K562 (cell line): ENCODE measurements around the gene LEMD3. TPM values are rescaled to one million over a fixed set of nuclear protein-coding genes. Genes with fewer than 3 reads are reported as not detected.

ENCODE experiments used
- ATAC-seq: fragments of 200-7000 bp; cut with Tn5 transposase; 3 replicates; pipeline ENCODE4 v1.9.1; 2020; ENCODE audit warnings: moderate library complexity
- BruUV-seq: library from RNA; stranded (reverse); fragments of 400-500 nt; replicated peaks from 2 replicates; lab custom pipeline; 2021; lab: Mats Ljungman, UMichigan
- CTCF ChIA-PET: fragments of 300-600 bp; formaldehyde crosslinking; extraction: SDS; loops from one replicate; lab custom pipeline; 2021; ENCODE audit warnings: low intra/inter-chr PET ratio; lab: Yijun Ruan, JAX
- POLR2A ChIA-PET: fragments of 300-600, 350-650 bp; sonication (Branson Sonifier 250); formaldehyde crosslinking; extraction: SDS; loops from one replicate; lab custom pipeline; 2021; ENCODE audit warnings: antibody characterized with exemption, inconsistent platforms; lab: Yijun Ruan, JAX
- DNase-seq, 4 experiments: peaks; one replicate each; pipeline versions ENCODE4 v3.0.0 to v3.0.0-alpha.2; 2011 to 2018; ENCODE audit warnings: low spot score in 3 of 4, mixed read lengths in 3 of 4; ENCODE audit errors: extremely low read depth in 1 of 4
- FAIRE-seq: peaks from 2 replicates; lab custom pipeline; 2011; peaks lifted over from hg19 to GRCh38; lab: Jason Lieb, UNC
- H2AFZ ChIP-seq: 2 replicates; pipeline ENCODE4 v1.6.0; 2011; ENCODE audit warnings: low read depth, low read length, control low read depth, inconsistent platforms
- H3K27ac ChIP-seq: fragments of 200-600 bp; 3 replicates; pipeline ENCODE4 v1.8.0; 2011; ENCODE audit warnings: low read depth, mild to moderate bottlenecking, control low read depth, inconsistent platforms, low read length, moderate library complexity, mixed read lengths; ENCODE audit errors: extremely low read depth
- H3K27me3 ChIP-seq, 2 experiments: fragments of 300-600 bp in 1 of 2; 2 replicates in 1 of 2; 3 replicates in 1 of 2; pipeline versions ENCODE4 v1.6.0 to v1.8.0; 2011; ENCODE audit warnings: inconsistent platforms in 2 of 2, low read length in 2 of 2, mild to moderate bottlenecking in 1 of 2, mixed read lengths in 1 of 2, moderate library complexity in 1 of 2; ENCODE audit not compliant: control insufficient read depth in 2 of 2, insufficient read depth in 2 of 2
- H3K36me3 ChIP-seq: fragments of 300-600 bp; 3 replicates; pipeline ENCODE4 v1.8.0; 2011; ENCODE audit warnings: mild to moderate bottlenecking, low read length, inconsistent platforms; ENCODE audit not compliant: control insufficient read depth, insufficient read depth
- H3K4me1 ChIP-seq, 2 experiments: fragments of 200-600 bp in 1 of 2; replicated peaks in 1 of 2; 2 replicates in 1 of 2; 3 replicates in 1 of 2; pipeline versions ENCODE4 v1.5.1 to v1.8.0; 2011; ENCODE audit warnings: inconsistent platforms in 2 of 2, low read length in 2 of 2, mild to moderate bottlenecking in 1 of 2, mixed read lengths in 1 of 2, moderate library complexity in 1 of 2; ENCODE audit not compliant: control insufficient read depth in 2 of 2, insufficient read depth in 2 of 2
- H3K4me2 ChIP-seq: 2 replicates; pipeline ENCODE4 v1.6.1; 2011; ENCODE audit warnings: low read length, control low read depth, inconsistent platforms, mixed read lengths; ENCODE audit not compliant: insufficient read depth
- H3K4me3 ChIP-seq: fragments of 200-600 bp; sonication (generic), shearing (Covaris generic); 2 replicates; pipeline ENCODE4 v1.5.1; 2016; ENCODE audit warnings: control low read depth, inconsistent platforms
- H3K79me2 ChIP-seq: fragments of 200-600 bp; 3 replicates; pipeline ENCODE4 v1.8.0; 2011; ENCODE audit warnings: low read length, inconsistent platforms; ENCODE audit not compliant: control insufficient read depth, insufficient read depth
- H3K9ac ChIP-seq, 2 experiments: 2 replicates each; pipeline versions ENCODE4 v1.6.0 to v1.6.1; 2011; ENCODE audit warnings: low read depth in 2 of 2, low read length in 2 of 2, control low read depth in 1 of 2, inconsistent platforms in 1 of 2, mild to moderate bottlenecking in 1 of 2, mixed read lengths in 1 of 2; ENCODE audit not compliant: insufficient read depth in 1 of 2
- H3K9me1 ChIP-seq: one replicate; pipeline ENCODE4 v1.6.0; 2011; ENCODE audit warnings: inconsistent platforms, mild to moderate bottlenecking, low read length, moderate library complexity; ENCODE audit not compliant: control insufficient read depth, insufficient read depth
- H3K9me3 ChIP-seq: replicated peaks from 2 replicates; pipeline ENCODE4 v1.5.1; 2011; ENCODE audit warnings: low read depth, low read length, inconsistent platforms; ENCODE audit not compliant: control insufficient read depth, insufficient read depth
- H4K20me1 ChIP-seq: replicated peaks from 2 replicates; pipeline ENCODE4 v1.6.1; 2011; ENCODE audit warnings: low read length, inconsistent platforms, mixed read lengths; ENCODE audit not compliant: control insufficient read depth, insufficient read depth
- HMG20A ChIP-seq: fragments of 450-650 bp; formaldehyde crosslinking; conservative IDR thresholded peaks from 2 replicates; pipeline ENCODE4 v1.4.0; 2020; ENCODE audit warnings: mild to moderate bottlenecking, mixed read lengths
- ZNF23 ChIP-seq: fragments of 250-450 bp; sonication (Bioruptor Pico); IDR thresholded peaks from 2 replicates; pipeline ENCODE4 v1.4.0; 2020; ENCODE audit warnings: mild to moderate bottlenecking
- ZNF354B ChIP-seq: fragments of 250-450 bp; sonication (Bioruptor Pico); IDR thresholded peaks from 2 replicates; pipeline ENCODE4 v1.4.0; 2020
- ZNF57 ChIP-seq: fragments of 450-650 bp; formaldehyde crosslinking; IDR thresholded peaks from 2 replicates; pipeline ENCODE4 v1.4.0; 2020; ENCODE audit warnings: mild to moderate bottlenecking, moderate library complexity
- in situ Hi-C: fragments of 300-500 bp; cut with MboI; formaldehyde crosslinking; loops from 4 replicates; pipeline ENCODE4 v1.15.0; 2018; ENCODE audit warnings: inconsistent platforms, mixed read lengths
- intact Hi-C: fragments of 100-400 bp; cut with micrococcal nuclease; formaldehyde crosslinking; loops from 2 replicates; pipeline ENCODE4 v1.14.2; 2022
- polyA plus RNA-seq, 8 experiments: library from polyadenylated mRNA; depleted of rRNA in 4 of 8; stranded (reverse) in 5 of 8; unstranded in 3 of 8; fragments of >200 nt; fragmentation: Nextera tagmentation in 2 of 8; fragmentation: Illumina TruSeq in 1 of 8; extraction: Ambion mirVana in 2 of 8; extraction: Trizol in 1 of 8; gene quantifications; 2 replicates each; pipeline versions ENCODE4 v1.2.1 to v1.2.3, GENCODE V29; 2011 to 2014; ENCODE audit warnings: inconsistent platforms in 1 of 8, missing spikeins in 1 of 8
- total RNA-seq, 7 experiments: library from RNA; depleted of rRNA in 6 of 7; stranded (reverse); fragments of >200 nt in 6 of 7; fragmentation: Illumina TruSeq in 2 of 7; extraction: Trizol in 2 of 7; gene quantifications; 2 replicates each; pipeline versions ENCODE4 v1.2.1 to v1.2.3, GENCODE V29; 2011 to 2021; ENCODE audit warnings: low replicate concordance in 1 of 7
- TF ChIP-seq, protein P1 (sequence below), 2 experiments: fragments of 450-650 bp; IDR thresholded peaks; 2 replicates each; pipeline ENCODE4 v1.6.1; 2016
- TF ChIP-seq, protein P2 (sequence below): fragments of 450-650 bp; IDR thresholded peaks from 2 replicates; pipeline ENCODE4 v1.6.1; 2016; ENCODE audit warnings: mild to moderate bottlenecking, moderate library complexity

Gene LEMD3
- total and polyA plus RNA-seq, 9 of the 15 experiments (the other 6 are each of a cell fraction or from before 2014, with no cell fraction given) = 6.8 to 37.4 (median 17.2) TPM

DNA sequence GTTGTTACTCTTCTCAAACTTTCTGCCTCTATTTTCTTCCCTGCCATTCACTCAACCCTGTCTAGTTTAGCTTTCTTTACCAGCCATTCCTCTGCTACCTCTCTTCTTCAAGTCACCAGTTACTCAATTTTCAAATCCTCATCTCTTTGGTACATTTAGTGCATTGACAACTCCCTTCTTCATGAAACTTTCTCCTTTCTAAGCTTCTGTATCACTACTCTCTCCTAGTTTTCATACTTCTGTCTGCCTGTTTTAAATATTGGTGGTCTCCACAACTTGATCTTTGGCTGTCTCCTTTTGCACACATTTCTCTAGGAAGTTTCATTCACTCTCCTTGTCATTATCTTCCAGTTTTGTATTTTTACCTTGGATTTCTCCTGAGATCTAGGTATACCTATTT, 6.0 kb downstream of the LEMD3 start:
- Histone ChIP-seq H3K27ac (no peak overlapping the region), H3K4me2 (no peak overlapping the region), H3K4me1 (peaks cover 12 to 16% of the 10 kb centered on the region in 2 experiments; a peak in 4 of 5 replicates), H3K9me3 (no peaks in the 10 kb centered on the region), H2AFZ (no peak overlapping the region), H4K20me1 (peaks cover 39% of the 10 kb centered on the region), H3K9me1 (no peaks in the 10 kb centered on the region), H3K79me2 (peaks cover 91% of the 10 kb centered on the region), H3K27me3 (no peaks in the 10 kb centered on the region), H3K9ac (no peak overlapping the region), H3K36me3 (peaks cover 57% of the 10 kb centered on the region), H3K4me3 (no peak overlapping the region)
- no peak for ATAC-seq
- in situ Hi-C loops = no loop called here
- CTCF ChIA-PET = no interaction called here
- no peak for DNase-seq
- no peak for TF ChIP-seq ZNF57 (CRISPR knock-in tag)
- no peak for TF ChIP-seq ZNF354B
- no peak for TF ChIP-seq HMG20A (CRISPR knock-in tag)
- TF ChIP-seq, protein P1, sequence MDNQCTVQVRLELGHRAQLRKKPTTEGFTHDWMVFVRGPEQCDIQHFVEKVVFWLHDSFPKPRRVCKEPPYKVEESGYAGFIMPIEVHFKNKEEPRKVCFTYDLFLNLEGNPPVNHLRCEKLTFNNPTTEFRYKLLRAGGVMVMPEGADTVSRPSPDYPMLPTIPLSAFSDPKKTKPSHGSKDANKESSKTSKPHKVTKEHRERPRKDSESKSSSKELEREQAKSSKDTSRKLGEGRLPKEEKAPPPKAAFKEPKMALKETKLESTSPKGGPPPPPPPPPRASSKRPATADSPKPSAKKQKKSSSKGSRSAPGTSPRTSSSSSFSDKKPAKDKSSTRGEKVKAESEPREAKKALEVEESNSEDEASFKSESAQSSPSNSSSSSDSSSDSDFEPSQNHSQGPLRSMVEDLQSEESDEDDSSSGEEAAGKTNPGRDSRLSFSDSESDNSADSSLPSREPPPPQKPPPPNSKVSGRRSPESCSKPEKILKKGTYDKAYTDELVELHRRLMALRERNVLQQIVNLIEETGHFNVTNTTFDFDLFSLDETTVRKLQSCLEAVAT (IDR thresholded peaks at IDR 0.05) = no peak
- TF ChIP-seq, protein P2, sequence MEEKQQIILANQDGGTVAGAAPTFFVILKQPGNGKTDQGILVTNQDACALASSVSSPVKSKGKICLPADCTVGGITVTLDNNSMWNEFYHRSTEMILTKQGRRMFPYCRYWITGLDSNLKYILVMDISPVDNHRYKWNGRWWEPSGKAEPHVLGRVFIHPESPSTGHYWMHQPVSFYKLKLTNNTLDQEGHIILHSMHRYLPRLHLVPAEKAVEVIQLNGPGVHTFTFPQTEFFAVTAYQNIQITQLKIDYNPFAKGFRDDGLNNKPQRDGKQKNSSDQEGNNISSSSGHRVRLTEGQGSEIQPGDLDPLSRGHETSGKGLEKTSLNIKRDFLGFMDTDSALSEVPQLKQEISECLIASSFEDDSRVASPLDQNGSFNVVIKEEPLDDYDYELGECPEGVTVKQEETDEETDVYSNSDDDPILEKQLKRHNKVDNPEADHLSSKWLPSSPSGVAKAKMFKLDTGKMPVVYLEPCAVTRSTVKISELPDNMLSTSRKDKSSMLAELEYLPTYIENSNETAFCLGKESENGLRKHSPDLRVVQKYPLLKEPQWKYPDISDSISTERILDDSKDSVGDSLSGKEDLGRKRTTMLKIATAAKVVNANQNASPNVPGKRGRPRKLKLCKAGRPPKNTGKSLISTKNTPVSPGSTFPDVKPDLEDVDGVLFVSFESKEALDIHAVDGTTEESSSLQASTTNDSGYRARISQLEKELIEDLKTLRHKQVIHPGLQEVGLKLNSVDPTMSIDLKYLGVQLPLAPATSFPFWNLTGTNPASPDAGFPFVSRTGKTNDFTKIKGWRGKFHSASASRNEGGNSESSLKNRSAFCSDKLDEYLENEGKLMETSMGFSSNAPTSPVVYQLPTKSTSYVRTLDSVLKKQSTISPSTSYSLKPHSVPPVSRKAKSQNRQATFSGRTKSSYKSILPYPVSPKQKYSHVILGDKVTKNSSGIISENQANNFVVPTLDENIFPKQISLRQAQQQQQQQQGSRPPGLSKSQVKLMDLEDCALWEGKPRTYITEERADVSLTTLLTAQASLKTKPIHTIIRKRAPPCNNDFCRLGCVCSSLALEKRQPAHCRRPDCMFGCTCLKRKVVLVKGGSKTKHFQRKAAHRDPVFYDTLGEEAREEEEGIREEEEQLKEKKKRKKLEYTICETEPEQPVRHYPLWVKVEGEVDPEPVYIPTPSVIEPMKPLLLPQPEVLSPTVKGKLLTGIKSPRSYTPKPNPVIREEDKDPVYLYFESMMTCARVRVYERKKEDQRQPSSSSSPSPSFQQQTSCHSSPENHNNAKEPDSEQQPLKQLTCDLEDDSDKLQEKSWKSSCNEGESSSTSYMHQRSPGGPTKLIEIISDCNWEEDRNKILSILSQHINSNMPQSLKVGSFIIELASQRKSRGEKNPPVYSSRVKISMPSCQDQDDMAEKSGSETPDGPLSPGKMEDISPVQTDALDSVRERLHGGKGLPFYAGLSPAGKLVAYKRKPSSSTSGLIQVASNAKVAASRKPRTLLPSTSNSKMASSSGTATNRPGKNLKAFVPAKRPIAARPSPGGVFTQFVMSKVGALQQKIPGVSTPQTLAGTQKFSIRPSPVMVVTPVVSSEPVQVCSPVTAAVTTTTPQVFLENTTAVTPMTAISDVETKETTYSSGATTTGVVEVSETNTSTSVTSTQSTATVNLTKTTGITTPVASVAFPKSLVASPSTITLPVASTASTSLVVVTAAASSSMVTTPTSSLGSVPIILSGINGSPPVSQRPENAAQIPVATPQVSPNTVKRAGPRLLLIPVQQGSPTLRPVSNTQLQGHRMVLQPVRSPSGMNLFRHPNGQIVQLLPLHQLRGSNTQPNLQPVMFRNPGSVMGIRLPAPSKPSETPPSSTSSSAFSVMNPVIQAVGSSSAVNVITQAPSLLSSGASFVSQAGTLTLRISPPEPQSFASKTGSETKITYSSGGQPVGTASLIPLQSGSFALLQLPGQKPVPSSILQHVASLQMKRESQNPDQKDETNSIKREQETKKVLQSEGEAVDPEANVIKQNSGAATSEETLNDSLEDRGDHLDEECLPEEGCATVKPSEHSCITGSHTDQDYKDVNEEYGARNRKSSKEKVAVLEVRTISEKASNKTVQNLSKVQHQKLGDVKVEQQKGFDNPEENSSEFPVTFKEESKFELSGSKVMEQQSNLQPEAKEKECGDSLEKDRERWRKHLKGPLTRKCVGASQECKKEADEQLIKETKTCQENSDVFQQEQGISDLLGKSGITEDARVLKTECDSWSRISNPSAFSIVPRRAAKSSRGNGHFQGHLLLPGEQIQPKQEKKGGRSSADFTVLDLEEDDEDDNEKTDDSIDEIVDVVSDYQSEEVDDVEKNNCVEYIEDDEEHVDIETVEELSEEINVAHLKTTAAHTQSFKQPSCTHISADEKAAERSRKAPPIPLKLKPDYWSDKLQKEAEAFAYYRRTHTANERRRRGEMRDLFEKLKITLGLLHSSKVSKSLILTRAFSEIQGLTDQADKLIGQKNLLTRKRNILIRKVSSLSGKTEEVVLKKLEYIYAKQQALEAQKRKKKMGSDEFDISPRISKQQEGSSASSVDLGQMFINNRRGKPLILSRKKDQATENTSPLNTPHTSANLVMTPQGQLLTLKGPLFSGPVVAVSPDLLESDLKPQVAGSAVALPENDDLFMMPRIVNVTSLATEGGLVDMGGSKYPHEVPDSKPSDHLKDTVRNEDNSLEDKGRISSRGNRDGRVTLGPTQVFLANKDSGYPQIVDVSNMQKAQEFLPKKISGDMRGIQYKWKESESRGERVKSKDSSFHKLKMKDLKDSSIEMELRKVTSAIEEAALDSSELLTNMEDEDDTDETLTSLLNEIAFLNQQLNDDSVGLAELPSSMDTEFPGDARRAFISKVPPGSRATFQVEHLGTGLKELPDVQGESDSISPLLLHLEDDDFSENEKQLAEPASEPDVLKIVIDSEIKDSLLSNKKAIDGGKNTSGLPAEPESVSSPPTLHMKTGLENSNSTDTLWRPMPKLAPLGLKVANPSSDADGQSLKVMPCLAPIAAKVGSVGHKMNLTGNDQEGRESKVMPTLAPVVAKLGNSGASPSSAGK = no peak
- no peak for TF ChIP-seq ZNF23 (CRISPR knock-in tag)
- no TSS peak for BruUV-seq
- FAIRE-seq = no peak
- intact Hi-C loops = no loop called here
- POLR2A ChIA-PET = interaction anchor here (1.7 kb wide), 1 partner anchor 10 kb away, joined by 5 read pairs; no protein-coding TSS in a partner anchor
